GM12864 (cell line): ENCODE results near the gene HS1BP3.

Experiments used
- DNase-seq: peaks from one replicate; pipeline ENCODE4 v3.0.0-alpha.2; 2011; ENCODE audit warnings: low read depth
- H3K4me3 ChIP-seq: 2 replicates; pipeline ENCODE4 v1.5.1; 2011; ENCODE audit warnings: mild to moderate bottlenecking, low read depth, low read length, control low read depth
- CTCF ChIP-seq: IDR thresholded peaks from 2 replicates; pipeline ENCODE4 v1.5.1; 2011; ENCODE audit warnings: low read depth, mild to moderate bottlenecking, moderate library complexity, low read length, control low read depth, inconsistent platforms; ENCODE audit errors: missing control alignments

The HS1BP3 gene

DNA sequence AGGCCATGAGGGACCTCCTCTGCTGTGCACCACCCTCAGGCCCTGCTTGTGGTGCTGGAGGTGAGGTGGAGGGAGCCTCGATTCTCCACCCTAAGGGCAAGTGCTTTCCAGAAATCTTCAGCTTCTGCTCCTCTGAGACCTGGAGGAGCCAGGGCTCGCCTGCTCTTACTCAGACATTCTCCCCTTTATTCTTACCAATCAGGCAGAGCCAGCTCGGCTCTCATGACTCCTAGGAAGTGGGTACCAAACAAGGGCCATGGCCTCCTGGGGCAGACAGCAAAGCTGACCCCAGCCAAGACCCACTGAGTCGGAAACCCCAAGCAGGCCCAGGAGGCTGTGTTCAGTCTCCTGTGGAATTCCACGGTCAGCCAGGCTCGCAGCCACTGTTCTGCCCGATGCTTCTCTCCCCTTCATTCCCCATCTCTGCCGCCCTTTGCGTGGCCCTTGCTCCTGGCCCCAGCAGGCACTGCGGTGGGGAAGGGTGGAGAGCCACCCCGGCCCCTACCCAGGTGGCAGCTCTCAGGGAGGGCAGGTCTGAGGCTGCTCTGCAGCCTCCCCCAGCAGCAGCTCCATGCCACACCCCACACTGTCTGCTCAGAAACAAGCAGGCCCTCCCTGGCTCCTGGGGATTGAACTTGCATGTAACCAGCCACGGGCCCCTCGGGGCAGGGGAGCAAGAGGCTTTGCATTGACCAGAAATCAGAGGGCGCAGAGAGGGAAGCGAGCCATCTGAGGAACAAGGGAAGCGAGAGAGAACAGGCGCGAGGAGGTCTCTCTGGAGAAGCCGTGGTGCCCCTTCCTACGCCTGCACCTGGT lies 24.0 kb downstream of the HS1BP3 start:
- no peak overlapping the region for H3K4me3 ChIP-seq
- no peak for DNase-seq
- TF ChIP-seq CTCF = no peak

DNA sequence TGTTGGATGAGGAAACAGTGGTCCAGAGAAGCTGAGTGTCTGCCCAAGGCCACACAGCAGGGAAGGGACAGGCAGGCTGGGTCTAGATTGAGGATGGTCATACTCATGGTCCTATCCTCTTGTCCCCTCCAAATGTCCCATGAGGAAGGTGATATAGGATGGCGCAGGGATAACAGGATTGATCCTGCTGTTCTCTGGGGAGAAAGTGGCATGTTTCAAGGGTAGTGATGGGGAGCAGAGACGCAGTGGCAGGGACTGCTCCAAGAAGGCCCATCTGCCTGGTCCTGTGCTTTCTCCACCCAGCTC lies 24.6 kb downstream of the HS1BP3 start:
- no peak overlapping the region for H3K4me3 ChIP-seq
- no peak for TF ChIP-seq CTCF
- no peak for DNase-seq

GRCh38 chr2:20625491-20626391 lies 25.2 kb downstream of the HS1BP3 start:
- TF ChIP-seq CTCF = no peak
- no peak for DNase-seq

DNA sequence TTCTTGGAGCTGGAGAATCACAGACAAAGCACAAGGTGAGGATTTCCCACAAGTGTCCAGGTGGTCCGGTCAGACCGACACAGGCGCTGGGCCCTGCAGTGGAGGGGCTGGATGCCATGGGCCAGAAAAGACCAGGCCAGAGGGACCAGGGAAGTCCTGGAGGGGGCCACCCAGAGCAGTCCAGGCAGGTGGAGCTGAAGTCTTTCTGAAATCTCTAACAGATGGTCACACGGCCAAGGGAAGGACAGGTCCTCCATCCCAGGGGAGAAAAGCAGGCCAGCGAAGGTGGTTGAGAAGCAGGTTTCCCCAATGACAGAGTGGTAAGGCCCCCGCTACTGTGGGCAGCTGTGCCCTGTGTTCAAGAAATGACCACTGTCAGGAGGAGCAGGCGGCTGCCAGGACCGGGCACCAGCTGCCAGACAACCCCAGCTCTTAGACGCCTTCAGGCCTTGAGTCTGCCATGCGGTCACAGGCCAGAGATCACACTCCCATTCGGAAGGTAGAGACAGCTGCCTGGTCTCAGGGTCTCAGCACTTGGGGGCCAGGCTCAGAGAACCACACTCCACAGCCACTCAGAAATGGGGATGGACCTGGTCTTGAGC lies 25.9 kb downstream of the HS1BP3 start:
- no peak for TF ChIP-seq CTCF
- no peak overlapping the region for H3K4me3 ChIP-seq
- DNase-seq = no peak

More at GRCh38 chr2:20625491-20626391, 25.2 kb downstream of the HS1BP3 start:
- no peak overlapping the region for H3K4me3 ChIP-seq

DNA sequence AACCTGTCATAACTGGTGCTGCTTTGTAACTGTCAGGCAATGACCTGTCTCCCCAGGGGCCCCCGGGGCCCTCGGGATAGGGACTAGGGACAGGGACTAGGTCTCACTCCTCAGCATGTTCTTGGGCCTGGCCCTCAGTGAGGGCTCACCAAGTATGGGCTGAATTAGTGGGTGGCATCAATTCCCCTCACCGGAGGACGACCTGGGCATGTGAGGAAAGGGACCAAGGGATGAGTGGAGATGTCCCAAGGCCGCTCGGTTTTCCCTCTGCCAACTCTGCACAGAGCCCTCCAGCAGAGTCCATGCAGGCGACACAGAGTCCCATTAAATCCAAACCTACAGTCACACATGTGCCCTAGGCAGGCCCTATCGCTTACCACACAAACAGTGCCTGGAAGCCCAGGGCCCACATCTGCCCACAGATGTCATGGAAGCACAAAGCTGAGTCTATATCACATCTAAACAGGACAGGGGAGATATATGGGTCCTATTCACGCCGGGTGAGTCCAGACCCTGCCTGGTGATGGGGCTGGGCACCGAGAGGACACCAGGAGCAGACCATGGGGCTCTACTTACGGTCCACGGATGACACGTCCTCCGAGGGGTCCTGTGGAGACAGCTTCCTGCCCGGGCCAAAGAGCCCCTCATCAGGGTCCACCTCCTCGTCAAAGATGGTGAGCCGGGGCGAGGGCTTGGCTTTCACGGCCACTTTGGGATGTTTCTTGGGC lies 26.6 kb downstream of the HS1BP3 start:
- no peak for DNase-seq
- no peak for TF ChIP-seq CTCF
- H3K4me3 ChIP-seq = no peak overlapping the region

DNA sequence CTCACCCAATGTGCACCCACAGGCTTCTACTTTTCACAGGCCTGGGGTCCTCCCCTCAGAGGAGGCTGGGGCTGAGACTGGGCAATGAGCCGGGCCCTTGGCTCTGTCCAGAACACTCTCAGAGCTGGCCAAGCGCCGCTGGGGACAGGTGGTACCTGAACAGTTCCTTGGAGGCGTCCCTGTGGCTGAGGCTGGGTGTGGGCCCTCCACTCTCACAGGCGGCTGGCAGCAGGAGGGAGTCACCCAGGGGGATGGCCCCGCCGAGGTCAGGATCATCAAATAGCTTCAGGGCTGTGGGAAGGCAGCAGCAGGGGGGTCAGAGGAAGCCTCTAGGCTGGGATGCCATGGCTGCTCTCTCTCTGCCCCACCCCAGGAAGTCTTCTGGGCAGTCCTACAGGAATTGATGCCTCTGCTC lies 27.1 kb downstream of the HS1BP3 start:
- no peak for TF ChIP-seq CTCF
- DNase-seq = no peak
- no peak overlapping the region for H3K4me3 ChIP-seq
